Osteoblast (primary cell): ENCODE measurements around the gene VAMP2. TPM values are rescaled to one million over a fixed set of nuclear protein-coding genes. Genes with fewer than 3 reads are reported as not detected.

Experiments
- DNase-seq: peaks from one replicate; pipeline ENCODE4 v3.0.0; 2011; ENCODE audit warnings: low spot score, mixed read lengths; ENCODE audit not compliant: insufficient read length; ENCODE audit errors: missing footprints
- H2AFZ ChIP-seq: 2 replicates; pipeline ENCODE4 v1.6.0; 2011; ENCODE audit warnings: mild to moderate bottlenecking, low read length
- H3K27ac ChIP-seq: 2 replicates; pipeline ENCODE4 v1.5.1; 2011; ENCODE audit warnings: mild to moderate bottlenecking, low read depth, low read length, moderate library complexity
- H3K27me3 ChIP-seq: 2 replicates; pipeline ENCODE4 v1.6.0; 2012; ENCODE audit warnings: mild to moderate bottlenecking, control low read depth, inconsistent platforms, low read length, moderate library complexity; ENCODE audit not compliant: insufficient read depth
- H3K36me3 ChIP-seq: 2 replicates; pipeline ENCODE4 v1.5.1; 2011; ENCODE audit warnings: mild to moderate bottlenecking, low read length, control low read depth, moderate library complexity; ENCODE audit not compliant: insufficient read depth
- H3K4me1 ChIP-seq: 2 replicates; pipeline ENCODE4 v1.5.1; 2011; ENCODE audit warnings: mild to moderate bottlenecking, low read length, control low read depth, moderate library complexity; ENCODE audit not compliant: insufficient read depth
- H3K4me2 ChIP-seq: 2 replicates; pipeline ENCODE4 v1.6.0; 2011; ENCODE audit warnings: mild to moderate bottlenecking, low read length; ENCODE audit not compliant: insufficient read depth
- H3K4me3 ChIP-seq: fragments of 200-600 bp; sonication (generic); 3 replicates; pipeline ENCODE4 v1.5.1; 2012; ENCODE audit warnings: mild to moderate bottlenecking, low read length, inconsistent platforms; ENCODE audit not compliant: insufficient read depth
- H3K79me2 ChIP-seq: 2 replicates; pipeline ENCODE4 v1.6.0; 2012; ENCODE audit warnings: mild to moderate bottlenecking, low read length, control low read depth, inconsistent platforms; ENCODE audit not compliant: insufficient read depth
- H3K9me3 ChIP-seq: 2 replicates; pipeline ENCODE4 v1.5.1; 2011; ENCODE audit warnings: low read depth, low read length, control low read depth
- H4K20me1 ChIP-seq: 2 replicates; pipeline ENCODE4 v1.6.0; 2012; ENCODE audit warnings: mild to moderate bottlenecking, low read length, control low read depth; ENCODE audit not compliant: insufficient read depth
- CTCF ChIP-seq: IDR thresholded peaks from 2 replicates; pipeline ENCODE4 v1.5.1; 2011; ENCODE audit warnings: mild to moderate bottlenecking, low read depth, low read length, moderate library complexity; ENCODE audit errors: extremely low read depth
- total RNA-seq: library from RNA; depleted of rRNA; stranded (reverse); fragments of >200 nt; gene quantifications from 2 replicates; pipeline ENCODE4 v1.2.3, GENCODE V29; 2012

VAMP2 gene
- total RNA-seq, 1 donor, result 5.4 TPM

DNA sequence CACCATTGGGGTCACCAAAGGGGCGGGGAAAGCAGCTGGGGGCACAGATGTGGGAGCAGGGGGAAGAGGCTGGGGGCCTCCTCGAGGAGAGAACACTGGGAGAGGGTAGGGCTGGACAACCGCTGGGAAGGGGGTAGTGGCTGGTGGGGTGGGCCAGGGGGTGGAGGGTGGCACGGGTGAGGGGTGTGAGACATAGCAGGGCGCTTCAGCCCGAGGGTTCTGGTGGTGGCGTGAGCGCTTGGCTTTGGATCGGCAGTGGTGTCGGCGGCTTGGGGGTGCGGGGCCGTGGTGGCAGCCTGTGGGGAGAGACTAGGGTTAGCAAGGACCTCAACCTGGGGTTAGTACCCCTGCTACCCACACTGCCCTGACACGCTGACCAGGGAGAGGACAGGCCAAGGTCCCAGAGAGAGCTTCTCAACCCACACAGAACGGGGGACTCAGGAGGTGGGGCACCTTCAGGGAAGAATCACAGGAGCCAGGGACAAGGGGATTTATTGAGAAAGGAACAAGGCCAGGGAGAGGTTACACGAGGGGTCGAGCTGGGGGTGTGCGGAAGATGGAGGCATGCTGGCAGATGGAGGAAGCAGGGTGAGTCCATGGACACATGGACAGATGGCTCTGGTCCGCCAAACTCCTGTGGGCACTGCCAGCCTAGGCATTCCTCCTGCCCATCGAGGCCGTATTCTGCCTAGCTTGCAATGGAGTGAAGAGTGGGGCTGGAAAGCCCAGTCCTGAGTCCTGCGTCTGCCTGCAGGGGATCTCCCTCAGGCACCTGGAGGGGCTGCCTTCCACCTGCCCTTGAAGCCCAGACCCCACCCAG lies 19.0 kb downstream of the VAMP2 start:
- H3K27ac ChIP-seq, result no peak overlapping the region
- H2AFZ ChIP-seq, result no peak overlapping the region
- no peak for TF ChIP-seq CTCF
- peaks cover 5% of the 10 kb centered on the region for H3K4me1 ChIP-seq
- no peak overlapping the region for H3K4me3 ChIP-seq
- peaks cover 79% of the 10 kb centered on the region for H3K36me3 ChIP-seq
- no peaks in the 10 kb centered on the region for H3K27me3 ChIP-seq
- no peaks in the 10 kb centered on the region for H3K79me2 ChIP-seq
- no peak overlapping the region for H3K4me2 ChIP-seq
- no peaks in the 10 kb centered on the region for H3K9me3 ChIP-seq
- peaks cover 26% of the 10 kb centered on the region for H4K20me1 ChIP-seq
- DNase-seq, result peak; percentile 43

- Histone ChIP-seq H3K27ac (no peak overlapping the region), H3K4me1 (peaks cover 10% of the 10 kb centered on the region), H3K4me3 (no peak overlapping the region), H4K20me1 (peaks cover 21% of the 10 kb centered on the region), H3K36me3 (peaks cover 72% of the 10 kb centered on the region), H3K79me2 (no peaks in the 10 kb centered on the region), H2AFZ (no peak overlapping the region), H3K9me3 (no peaks in the 10 kb centered on the region), H3K4me2 (no peak overlapping the region), H3K27me3 (no peaks in the 10 kb centered on the region)
- DNase-seq, result peak; percentile 56
- TF ChIP-seq CTCF, result no peak
Measured at GRCh38 chr17:8142887-8143580, 19.7 kb downstream of the VAMP2 start.

GRCh38 chr17:8142158-8142886 lies 20.4 kb downstream of the VAMP2 start:
- H3K4me1 ChIP-seq, result peaks cover 14% of the 10 kb centered on the region
- peaks cover 18% of the 10 kb centered on the region for H4K20me1 ChIP-seq

More at GRCh38 chr17:8142158-8142886, 20.4 kb downstream of the VAMP2 start:
- no peak overlapping the region for H2AFZ ChIP-seq
- no peaks in the 10 kb centered on the region for H3K79me2 ChIP-seq
- no peak overlapping the region for H3K27ac ChIP-seq
- peaks cover 65% of the 10 kb centered on the region for H3K36me3 ChIP-seq
- no peaks in the 10 kb centered on the region for H3K9me3 ChIP-seq
- DNase-seq, result peak; percentile 44
- no peak overlapping the region for H3K4me2 ChIP-seq
- H3K27me3 ChIP-seq, result no peaks in the 10 kb centered on the region
- no peak overlapping the region for H3K4me3 ChIP-seq
- no peak for TF ChIP-seq CTCF
